WERI-Rb-1 (cell line): Measurements from ENCODE around the gene PCDHGC5.

Experiments used
- DNase-seq: peaks from one replicate; pipeline ENCODE4 v3.0.0-alpha.2; 2020
- H3K27ac ChIP-seq: fragments of 250-450 bp; sonication (Bioruptor Pico); 2 replicates; pipeline ENCODE4 v1.5.1; 2020; ENCODE audit warnings: mild to moderate bottlenecking, moderate library complexity
- H3K27me3 ChIP-seq: fragments of 250-450 bp; sonication (Bioruptor Pico); 2 replicates; pipeline ENCODE4 v1.5.1; 2021; ENCODE audit warnings: mild to moderate bottlenecking, low read depth, moderate library complexity; ENCODE audit not compliant: insufficient read depth, severe bottlenecking
- H3K36me3 ChIP-seq: fragments of 250-450 bp; sonication (Bioruptor Pico); 2 replicates; pipeline ENCODE4 v1.5.1; 2020; ENCODE audit warnings: mild to moderate bottlenecking, moderate library complexity
- H3K4me3 ChIP-seq: 2 replicates; pipeline ENCODE4 v1.5.1; 2011; ENCODE audit warnings: low read depth, mild to moderate bottlenecking, control low read depth, low read length
- H3K9me3 ChIP-seq: fragments of 250-450 bp; sonication (Bioruptor Pico); 2 replicates; pipeline ENCODE4 v1.5.1; 2021; ENCODE audit warnings: mild to moderate bottlenecking, moderate library complexity; ENCODE audit not compliant: severe bottlenecking
- TF ChIP-seq, protein P1 (sequence below): IDR thresholded peaks from 2 replicates; pipeline ENCODE4 v1.5.1; 2011; ENCODE audit warnings: low read depth, mild to moderate bottlenecking, control low read depth, inconsistent platforms, low read length

Gene PCDHGC5

DNA sequence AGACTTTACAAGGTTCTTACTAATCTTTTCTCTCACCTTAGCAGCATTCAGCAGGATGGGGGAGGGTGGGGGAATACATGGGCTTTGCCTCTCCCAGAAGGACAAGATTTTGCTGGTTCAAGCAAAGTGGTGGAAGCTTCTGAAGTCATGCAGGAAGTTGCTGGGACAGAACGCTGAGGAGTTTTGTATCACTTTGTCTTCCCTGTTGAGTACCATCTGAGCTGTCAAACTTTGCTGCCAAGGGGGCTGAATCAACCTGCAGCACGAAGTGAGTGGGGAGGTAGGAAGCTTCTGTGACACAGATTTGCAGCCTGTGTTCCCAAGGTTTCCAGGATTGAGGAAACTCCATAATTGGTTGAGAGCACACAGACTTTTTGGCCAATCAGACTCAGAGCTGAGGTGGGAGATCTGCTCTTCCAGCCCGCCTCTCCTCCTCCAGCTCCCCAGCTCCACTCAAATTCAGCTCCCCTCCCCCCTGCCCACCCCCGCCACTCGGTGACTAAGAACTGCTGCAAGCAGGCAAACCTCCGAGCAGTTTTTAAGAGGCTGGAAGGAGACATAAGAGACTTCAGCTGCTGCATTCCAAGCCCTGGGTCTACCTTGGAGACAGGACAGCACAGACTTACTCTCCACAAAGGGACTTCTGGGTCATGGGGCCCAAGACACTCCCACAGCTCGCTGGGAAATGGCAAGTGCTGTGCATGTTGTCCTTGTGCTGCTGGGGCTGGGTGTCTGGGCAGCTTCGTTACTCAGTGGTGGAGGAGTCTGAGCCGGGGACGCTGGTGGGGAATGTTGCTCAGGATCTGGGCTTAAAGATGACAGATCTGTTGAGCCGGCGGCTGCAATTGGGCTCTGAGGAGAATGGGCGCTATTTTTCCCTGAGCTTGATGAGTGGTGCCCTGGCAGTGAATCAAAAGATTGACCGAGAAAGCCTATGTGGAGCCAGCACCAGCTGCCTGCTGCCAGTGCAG, at the start of gene PCDHGC5:
PCDHGC5 (plus strand) TSS at position 491 of the 971 bp plus-strand sequence; CDS start at position 651, 160 bp downstream.
- no peaks in the 10 kb centered on the region for H3K27me3 ChIP-seq
- TF ChIP-seq, protein P1, sequence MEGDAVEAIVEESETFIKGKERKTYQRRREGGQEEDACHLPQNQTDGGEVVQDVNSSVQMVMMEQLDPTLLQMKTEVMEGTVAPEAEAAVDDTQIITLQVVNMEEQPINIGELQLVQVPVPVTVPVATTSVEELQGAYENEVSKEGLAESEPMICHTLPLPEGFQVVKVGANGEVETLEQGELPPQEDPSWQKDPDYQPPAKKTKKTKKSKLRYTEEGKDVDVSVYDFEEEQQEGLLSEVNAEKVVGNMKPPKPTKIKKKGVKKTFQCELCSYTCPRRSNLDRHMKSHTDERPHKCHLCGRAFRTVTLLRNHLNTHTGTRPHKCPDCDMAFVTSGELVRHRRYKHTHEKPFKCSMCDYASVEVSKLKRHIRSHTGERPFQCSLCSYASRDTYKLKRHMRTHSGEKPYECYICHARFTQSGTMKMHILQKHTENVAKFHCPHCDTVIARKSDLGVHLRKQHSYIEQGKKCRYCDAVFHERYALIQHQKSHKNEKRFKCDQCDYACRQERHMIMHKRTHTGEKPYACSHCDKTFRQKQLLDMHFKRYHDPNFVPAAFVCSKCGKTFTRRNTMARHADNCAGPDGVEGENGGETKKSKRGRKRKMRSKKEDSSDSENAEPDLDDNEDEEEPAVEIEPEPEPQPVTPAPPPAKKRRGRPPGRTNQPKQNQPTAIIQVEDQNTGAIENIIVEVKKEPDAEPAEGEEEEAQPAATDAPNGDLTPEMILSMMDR = no peak
- no peak for DNase-seq
- H3K4me3 ChIP-seq = no peak within 1 kb of the TSS
- no peaks in the 10 kb centered on the region for H3K9me3 ChIP-seq
- H3K36me3 ChIP-seq = no peaks in the 10 kb centered on the region
- H3K27ac ChIP-seq = no peak within 1 kb of the TSS

DNA sequence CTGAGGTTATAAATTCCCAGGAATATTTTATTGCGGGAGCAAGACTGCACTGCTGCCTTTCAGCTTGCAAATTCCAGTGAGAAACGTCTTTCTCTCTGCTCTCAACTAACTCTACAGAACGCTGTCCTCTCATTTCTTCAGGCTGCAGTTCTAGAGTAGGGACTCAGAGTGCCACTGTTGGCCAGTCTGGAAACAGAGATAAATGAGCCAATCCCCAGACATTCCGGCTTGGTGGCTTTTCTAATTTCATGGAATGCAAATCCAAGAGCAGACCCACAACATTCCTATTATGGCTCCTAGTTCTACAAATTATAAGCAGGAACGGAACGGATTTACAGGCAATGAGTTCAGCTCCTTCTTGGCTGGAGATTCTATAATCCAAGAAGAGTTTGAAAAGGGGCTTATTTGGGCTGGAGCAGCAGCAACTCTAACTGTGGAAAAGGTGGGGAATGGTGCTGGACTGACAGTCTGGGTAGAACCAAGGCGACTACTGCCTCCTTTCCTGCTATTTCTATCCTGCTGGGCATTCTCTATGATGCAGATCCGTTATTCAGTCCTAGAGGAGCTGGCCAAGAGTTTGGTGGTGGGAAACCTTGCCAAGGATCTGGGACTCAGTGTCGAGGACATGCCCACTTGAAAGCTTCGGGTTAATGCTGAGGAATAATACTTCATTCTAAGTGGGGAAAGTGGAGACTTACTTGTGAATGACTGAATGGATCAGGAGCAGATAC, 49.3 kb upstream of the PCDHGC5 start:
- no peak for DNase-seq
- Histone ChIP-seq H3K9me3 (no peaks in the 10 kb centered on the region), H3K36me3 (no peaks in the 10 kb centered on the region), H3K27ac (no peak overlapping the region), H3K27me3 (no peaks in the 10 kb centered on the region), H3K4me3 (no peak overlapping the region)
- TF ChIP-seq, protein P1 = no peak

DNA sequence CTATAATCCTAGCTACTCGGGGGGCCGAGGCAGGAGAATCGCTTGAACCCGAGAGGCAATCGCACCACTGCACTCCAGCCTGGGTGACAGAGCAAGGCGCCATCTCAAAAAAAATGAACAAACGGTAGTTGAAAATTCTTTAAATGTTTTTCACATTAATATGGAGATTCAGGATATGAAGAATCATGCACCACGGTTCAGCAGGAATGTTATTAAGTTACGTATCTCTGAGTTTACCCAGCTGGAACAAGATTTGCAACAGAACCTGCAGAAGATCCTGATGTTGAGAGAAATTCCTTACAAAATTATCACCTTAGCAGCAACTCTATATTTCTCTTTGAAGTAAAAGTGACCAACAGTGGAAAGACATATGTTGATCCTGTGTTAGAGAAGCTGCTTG, 48.5 kb upstream of the PCDHGC5 start:
- Histone ChIP-seq H3K9me3 (no peaks in the 10 kb centered on the region), H3K36me3 (no peaks in the 10 kb centered on the region)

DNA sequence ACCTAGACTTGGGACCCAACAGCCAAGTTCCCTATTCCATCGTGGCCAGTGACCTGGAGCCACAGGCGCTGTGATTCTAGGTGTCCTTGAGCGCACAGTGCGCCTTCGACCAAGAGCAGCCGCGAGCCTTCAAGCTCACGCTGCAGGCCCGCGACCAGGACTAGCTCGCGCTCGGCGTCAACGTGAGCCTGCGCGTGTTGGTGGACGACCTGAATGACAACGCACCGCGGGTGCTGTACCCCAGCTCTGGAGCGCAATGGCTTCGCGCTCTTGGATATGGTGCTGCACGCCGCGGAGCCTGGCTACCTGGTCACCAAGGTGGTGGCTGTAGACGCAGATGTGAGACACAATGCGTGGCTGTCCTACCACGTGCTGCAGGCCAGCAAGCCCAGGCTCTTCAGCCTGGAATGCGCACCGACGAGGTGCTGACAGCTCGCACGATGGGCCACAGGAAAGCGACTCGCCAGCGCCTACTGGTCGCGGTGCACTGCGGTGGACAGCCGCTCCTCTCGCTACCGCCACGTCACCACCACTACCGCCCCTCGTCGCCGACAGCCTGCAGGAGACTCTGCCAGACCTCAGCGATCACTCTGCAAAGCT, 47.2 kb upstream of the PCDHGC5 start:
- no peak overlapping the region for H3K27ac ChIP-seq
- no peaks in the 10 kb centered on the region for H3K36me3 ChIP-seq
- no peaks in the 10 kb centered on the region for H3K27me3 ChIP-seq
- TF ChIP-seq, protein P1 = no peak
- H3K4me3 ChIP-seq = no peak overlapping the region
- H3K9me3 ChIP-seq = no peaks in the 10 kb centered on the region
- no peak for DNase-seq

More for the DNA sequence above, 48.5 kb upstream of the PCDHGC5 start:
- TF ChIP-seq, protein P1 = no peak
- no peak overlapping the region for H3K27ac ChIP-seq
- H3K27me3 ChIP-seq = no peaks in the 10 kb centered on the region
- no peak for DNase-seq
- H3K4me3 ChIP-seq = no peak overlapping the region

DNA sequence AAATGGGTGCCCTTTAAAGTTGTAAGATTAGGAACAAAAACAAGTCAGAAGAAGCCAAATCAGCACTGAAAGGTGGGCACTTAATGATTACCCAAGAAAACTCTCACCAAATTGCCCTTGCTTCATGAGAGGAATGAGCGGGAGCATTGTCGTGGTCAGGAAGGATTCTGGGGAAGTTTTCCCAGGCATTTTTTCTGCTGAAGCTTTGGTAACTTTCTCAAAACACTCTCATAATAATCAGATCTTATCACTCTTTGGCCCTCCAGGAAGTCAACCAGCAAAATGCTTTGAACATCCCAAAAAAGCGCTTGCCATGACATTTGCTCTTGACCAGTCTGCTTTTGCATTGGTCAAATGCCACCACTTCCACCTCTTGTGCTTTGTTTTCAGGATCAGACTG, 23.5 kb upstream of the PCDHGC5 start:
- H3K27me3 ChIP-seq = no peaks in the 10 kb centered on the region
- DNase-seq = no peak
- H3K9me3 ChIP-seq = no peaks in the 10 kb centered on the region
- TF ChIP-seq, protein P1 = no peak
- no peak overlapping the region for H3K4me3 ChIP-seq
- no peak overlapping the region for H3K27ac ChIP-seq
- H3K36me3 ChIP-seq = no peaks in the 10 kb centered on the region
